Calu3 (cell line): Measurements from ENCODE around the gene TRMT2B. TPM values are rescaled to one million over a fixed set of nuclear protein-coding genes. Genes with fewer than 3 reads are reported as not detected.

Experiments
- BruUV-seq: library from RNA; stranded (reverse); fragments of 400-500 nt; replicated peaks from 2 replicates; lab custom pipeline; 2021; lab: Mats Ljungman, UMichigan
- CTCF ChIA-PET: fragments of 300-600 bp; sonication (Branson Sonifier 250); formaldehyde crosslinking; loops from one replicate; lab custom pipeline; 2022; ENCODE audit warnings: antibody characterized with exemption; lab: Charles Lee
- DNase-seq: peaks from one replicate; pipeline ENCODE4 v3.0.0; 2022
- H3K27ac Mint-ChIP-seq: one replicate; pipeline ENCODE4 v1.8.0; 2022; ENCODE audit warnings: mixed read lengths; ENCODE audit not compliant: unreplicated experiment
- H3K27me3 Mint-ChIP-seq: one replicate; pipeline ENCODE4 v1.8.0; 2022; ENCODE audit warnings: mixed read lengths; ENCODE audit not compliant: unreplicated experiment
- H3K36me3 Mint-ChIP-seq: one replicate; pipeline ENCODE4 v1.8.0; 2022; ENCODE audit warnings: mild to moderate bottlenecking, moderate library complexity, mixed read lengths; ENCODE audit not compliant: insufficient read depth, unreplicated experiment
- H3K4me1 Mint-ChIP-seq: one replicate; pipeline ENCODE4 v1.8.0; 2022; ENCODE audit warnings: mild to moderate bottlenecking, low read depth, mixed read lengths; ENCODE audit not compliant: unreplicated experiment
- H3K4me3 Mint-ChIP-seq: one replicate; pipeline ENCODE4 v1.8.0; 2022; ENCODE audit warnings: mild to moderate bottlenecking, low read depth, moderate library complexity, mixed read lengths; ENCODE audit not compliant: unreplicated experiment
- H3K9me3 Mint-ChIP-seq: one replicate; pipeline ENCODE4 v1.8.0; 2022; ENCODE audit warnings: low read depth, mixed read lengths; ENCODE audit not compliant: unreplicated experiment
- CTCF ChIP-seq: fragments of 200-600 bp; IDR thresholded peaks from one replicate; pipeline ENCODE4 v1.8.0; 2022; ENCODE audit warnings: antibody characterized with exemption; ENCODE audit not compliant: unreplicated experiment
- intact Hi-C: fragments of 100-400 bp; cut with micrococcal nuclease; formaldehyde crosslinking; loops from one replicate; pipeline ENCODE4 v1.10.0; 2022; ENCODE audit not compliant: unreplicated experiment
- total RNA-seq: library from RNA; stranded (reverse); gene quantifications from 2 replicates; pipeline ENCODE4 v1.2.3, GENCODE V29; 2022

TRMT2B gene
- total RNA-seq, 1 experiment from 2014 or later: 18.5 TPM

GRCh38 chrX:101040197-101040596 lies 11.7 kb downstream of the TRMT2B start:
- intact Hi-C loops: no loop called here
- CTCF ChIA-PET: no interaction called here
- H3K9me3 Mint-ChIP-seq: no peaks in the 10 kb centered on the region
- H3K27me3 Mint-ChIP-seq: no peaks in the 10 kb centered on the region
- H3K4me3 Mint-ChIP-seq: no peak overlapping the region
- DNase-seq: no peak
- no peaks in the 10 kb centered on the region for H3K4me1 Mint-ChIP-seq
- TF ChIP-seq CTCF: no peak
- peaks cover 21% of the 10 kb centered on the region for H3K36me3 Mint-ChIP-seq
- no peak overlapping the region for H3K27ac Mint-ChIP-seq
- BruUV-seq: no TSS peak

- no TSS peak for BruUV-seq
- Mint-ChIP-seq H3K27ac (no peak overlapping the region), H3K27me3 (no peaks in the 10 kb centered on the region), H3K36me3 (peaks cover 24% of the 10 kb centered on the region), H3K9me3 (no peaks in the 10 kb centered on the region), H3K4me3 (no peak overlapping the region), H3K4me1 (no peaks in the 10 kb centered on the region)
- no peak for DNase-seq
- intact Hi-C loops: no loop called here
- CTCF ChIA-PET: no interaction called here
- no peak for TF ChIP-seq CTCF
Measured at GRCh38 chrX:101037231-101037630, 14.7 kb downstream of the TRMT2B start.

GRCh38 chrX:101029665-101030064 lies 22.2 kb downstream of the TRMT2B start:
- H3K4me3 Mint-ChIP-seq: no peak overlapping the region
- CTCF ChIA-PET: no interaction called here
- no peaks in the 10 kb centered on the region for H3K4me1 Mint-ChIP-seq
- H3K36me3 Mint-ChIP-seq: peaks cover 9% of the 10 kb centered on the region
- no peak for DNase-seq
- intact Hi-C loops: no loop called here
- no peaks in the 10 kb centered on the region for H3K27me3 Mint-ChIP-seq
- no peak for TF ChIP-seq CTCF
- no peaks in the 10 kb centered on the region for H3K9me3 Mint-ChIP-seq
- no peak overlapping the region for H3K27ac Mint-ChIP-seq
- BruUV-seq: no TSS peak

GRCh38 chrX:101028562-101028961 lies 23.3 kb downstream of the TRMT2B start:
- no peak for TF ChIP-seq CTCF
- BruUV-seq: no TSS peak
- Mint-ChIP-seq H3K4me3 (no peak overlapping the region), H3K4me1 (no peaks in the 10 kb centered on the region), H3K27me3 (no peaks in the 10 kb centered on the region), H3K27ac (no peak overlapping the region), H3K9me3 (no peaks in the 10 kb centered on the region), H3K36me3 (peaks cover 9% of the 10 kb centered on the region)
- intact Hi-C loops: no loop called here
- CTCF ChIA-PET: no interaction called here
- no peak for DNase-seq
